Lung (tissue), 12 donors: ENCODE results near the gene LPIN2. TPM values are rescaled to one million over a fixed set of nuclear protein-coding genes. Genes with fewer than 3 reads are reported as not detected.
A peak's percentile ranks its signal among the peaks of the same experiment; 100 is the strongest.

Source experiments
- ATAC-seq: fragments of 200-7000 bp; cut with Tn5 transposase; one replicate; pipeline ENCODE4 v1.9.1; 2020; ENCODE audit warnings: moderate number of reproducible peaks; ENCODE audit not compliant: insufficient read depth, low FRiP score
- DNase-seq, 3 donors: peaks; one replicate each; pipeline ENCODE4 v3.0.0-alpha.2; 2013 to 2017
- H3K27ac ChIP-seq, 2 donors: one replicate each; pipeline ENCODE4 v1.5.1; 2013; ENCODE audit warnings: mild to moderate bottlenecking in 2 of 2, moderate library complexity in 2 of 2, control low read depth in 1 of 2, inconsistent platforms in 1 of 2, low read depth in 1 of 2, low read length in 1 of 2
- H3K27me3 ChIP-seq, 3 donors: one replicate each; pipeline ENCODE4 v1.5.1; 2013; ENCODE audit warnings: low read length in 2 of 3; ENCODE audit not compliant: control insufficient read depth in 3 of 3, insufficient read depth in 3 of 3
- H3K36me3 ChIP-seq, 4 donors: one replicate each; pipeline ENCODE4 v1.5.1; 2013; ENCODE audit warnings: low read length in 4 of 4, mild to moderate bottlenecking in 1 of 4, moderate library complexity in 1 of 4; ENCODE audit not compliant: control insufficient read depth in 4 of 4, insufficient read depth in 4 of 4
- H3K4me1 ChIP-seq, 5 donors: one replicate each; pipeline ENCODE4 v1.5.1; 2013; ENCODE audit warnings: low read length in 5 of 5, mild to moderate bottlenecking in 2 of 5, moderate library complexity in 1 of 5; ENCODE audit not compliant: control insufficient read depth in 5 of 5, insufficient read depth in 5 of 5
- H3K4me3 ChIP-seq: one replicate; pipeline ENCODE4 v1.5.1; 2013; ENCODE audit warnings: mild to moderate bottlenecking, control low read depth, moderate library complexity
- H3K9ac ChIP-seq, 2 donors: one replicate each; pipeline ENCODE4 v1.5.1; 2013; ENCODE audit warnings: low read length in 2 of 2, control low read depth in 1 of 2; ENCODE audit not compliant: insufficient read depth in 1 of 2
- H3K9me3 ChIP-seq, 4 donors: one replicate each; pipeline ENCODE4 v1.5.1; 2013; ENCODE audit warnings: low read length in 3 of 4, mild to moderate bottlenecking in 1 of 4, moderate library complexity in 1 of 4; ENCODE audit not compliant: control insufficient read depth in 4 of 4, insufficient read depth in 3 of 4
- WGBS, 2 donors: extraction: QIAGEN DNeasy Blood & Tissue Kit; methylation state at CpG; one replicate each; pipeline ENCODE4 v1.1.7; 2013; 5-methylcytosine and 5-hydroxymethylcytosine counted together
- polyA plus RNA-seq, 2 donors: library from polyadenylated mRNA; stranded (reverse); fragments of 200-250 nt; gene quantifications; one replicate each; pipeline ENCODE4 v1.2.1, GENCODE V29; 2013
- total RNA-seq, 2 donors: library from RNA; depleted of rRNA in 1 of 2; stranded (reverse); fragments of >200 nt in 1 of 2; gene quantifications; one replicate each; pipeline ENCODE4 v1.2.1, GENCODE V29; 2014 to 2021
- TF ChIP-seq, protein P1 (sequence below): IDR thresholded peaks from 2 replicates; pipeline ENCODE4 v1.5.1; 2012; ENCODE audit warnings: mild to moderate bottlenecking; ENCODE audit errors: control extremely low read depth, extremely low read depth
- donor health status: control.
- donor health status: control.
- donor health status: Bipolar disorder and iron deficiency.
- donor health status: healthy.
- donor health status: DM: yes; HTN: yes; CAD: no.

The LPIN2 gene
- total and polyA plus RNA-seq, 4 donors, result 11.2 to 46.3 (median 32.5) TPM

DNA sequence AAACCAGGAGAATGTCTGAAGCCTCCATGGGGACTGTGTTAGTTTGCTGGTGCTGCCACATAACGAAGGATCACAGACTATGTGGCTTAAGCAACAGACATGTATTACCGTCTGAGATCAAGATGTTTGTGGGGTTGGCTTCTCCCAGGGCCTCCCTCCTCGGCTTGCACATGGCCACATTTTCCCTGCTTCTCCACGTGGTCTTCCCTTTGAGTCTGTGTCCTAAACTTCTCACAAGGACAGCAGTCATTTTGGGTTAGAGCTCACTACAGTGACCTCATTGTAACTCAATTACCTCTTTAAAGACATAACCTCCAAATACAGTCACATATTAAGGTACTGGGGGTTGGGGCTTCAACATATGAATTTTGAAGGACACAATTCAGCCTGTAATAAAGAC, 44.6 kb upstream of the LPIN2 start:
- H3K27me3 ChIP-seq, result peaks cover 0 to 4% (median 0%) of the 10 kb centered on the region in 3 donors
- 90 to 97% methylated on average over 4 of the region's 4 CpGs for WGBS, 2 donors
- DNase-seq (no peak), ATAC-seq (no peak)
- TF ChIP-seq, protein P1, sequence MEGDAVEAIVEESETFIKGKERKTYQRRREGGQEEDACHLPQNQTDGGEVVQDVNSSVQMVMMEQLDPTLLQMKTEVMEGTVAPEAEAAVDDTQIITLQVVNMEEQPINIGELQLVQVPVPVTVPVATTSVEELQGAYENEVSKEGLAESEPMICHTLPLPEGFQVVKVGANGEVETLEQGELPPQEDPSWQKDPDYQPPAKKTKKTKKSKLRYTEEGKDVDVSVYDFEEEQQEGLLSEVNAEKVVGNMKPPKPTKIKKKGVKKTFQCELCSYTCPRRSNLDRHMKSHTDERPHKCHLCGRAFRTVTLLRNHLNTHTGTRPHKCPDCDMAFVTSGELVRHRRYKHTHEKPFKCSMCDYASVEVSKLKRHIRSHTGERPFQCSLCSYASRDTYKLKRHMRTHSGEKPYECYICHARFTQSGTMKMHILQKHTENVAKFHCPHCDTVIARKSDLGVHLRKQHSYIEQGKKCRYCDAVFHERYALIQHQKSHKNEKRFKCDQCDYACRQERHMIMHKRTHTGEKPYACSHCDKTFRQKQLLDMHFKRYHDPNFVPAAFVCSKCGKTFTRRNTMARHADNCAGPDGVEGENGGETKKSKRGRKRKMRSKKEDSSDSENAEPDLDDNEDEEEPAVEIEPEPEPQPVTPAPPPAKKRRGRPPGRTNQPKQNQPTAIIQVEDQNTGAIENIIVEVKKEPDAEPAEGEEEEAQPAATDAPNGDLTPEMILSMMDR, result no peak
- H3K9ac ChIP-seq, result no peak overlapping the region
- no peak overlapping the region for H3K27ac ChIP-seq
- no peak overlapping the region for H3K4me3 ChIP-seq
- H3K36me3 ChIP-seq, result no peaks in the 10 kb centered on the region
- H3K4me1 ChIP-seq, result peaks cover 0 to 7% (median 0%) of the 10 kb centered on the region in 5 donors
- no peaks in the 10 kb centered on the region for H3K9me3 ChIP-seq

DNA sequence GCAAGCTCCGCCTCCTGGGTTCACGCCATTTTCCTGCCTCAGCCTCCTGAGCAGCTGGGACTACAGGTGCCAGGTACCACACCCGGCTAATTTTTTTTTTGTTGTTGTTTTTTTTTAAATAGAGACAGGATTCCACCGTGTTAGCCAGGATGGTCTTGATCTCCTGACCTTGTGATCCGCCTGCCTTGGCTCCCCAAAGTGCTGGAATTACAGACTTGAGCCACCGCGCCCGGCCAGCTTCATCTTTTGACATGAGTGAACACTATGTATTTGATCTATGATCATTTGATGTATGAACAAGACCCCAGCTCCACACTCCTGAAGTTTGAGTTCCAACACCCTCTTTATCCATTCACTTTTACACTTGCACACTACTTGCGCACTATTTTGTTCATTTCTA, 43.4 kb upstream of the LPIN2 start:
- no peak for DNase-seq
- 85 to 89% methylated on average over 9 of the region's 9 CpGs for WGBS, 2 donors
- TF ChIP-seq, protein P1, result no peak
- Histone ChIP-seq H3K9ac (no peak overlapping the region), H3K27ac (no peak overlapping the region), H3K36me3 (no peaks in the 10 kb centered on the region), H3K9me3 (no peaks in the 10 kb centered on the region), H3K4me3 (no peak overlapping the region), H3K4me1 (peaks cover 0 to 8% (median 0%) of the 10 kb centered on the region in 5 donors), H3K27me3 (peaks cover 0 to 4% (median 0%) of the 10 kb centered on the region in 3 donors)
- ATAC-seq, result no peak

DNA sequence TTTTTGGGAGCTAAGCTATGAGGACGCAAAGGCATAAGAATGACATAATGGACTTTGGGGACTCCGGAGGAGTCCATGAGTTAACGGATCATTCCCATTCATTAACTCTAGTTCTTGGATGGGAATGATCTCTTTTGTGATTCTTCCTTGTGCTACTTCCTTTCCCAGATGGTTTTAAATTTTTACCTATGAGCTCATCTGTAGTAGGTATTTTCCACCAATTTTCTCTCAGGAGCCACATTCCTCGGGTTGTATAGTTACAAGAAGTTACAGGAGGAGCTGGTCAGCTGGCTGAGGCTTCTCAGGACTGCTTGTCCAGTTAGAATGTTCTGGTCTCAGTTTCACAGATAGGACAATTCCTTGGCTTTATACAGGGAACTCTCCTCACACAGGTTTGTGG, 42.9 kb upstream of the LPIN2 start:
- no peaks in the 10 kb centered on the region for H3K9me3 ChIP-seq
- H3K27ac ChIP-seq, result no peak overlapping the region
- H3K36me3 ChIP-seq, result no peaks in the 10 kb centered on the region
- ATAC-seq (no peak), DNase-seq (no peak)
- no peak overlapping the region for H3K9ac ChIP-seq
- peaks cover 0 to 4% (median 0%) of the 10 kb centered on the region in 3 donors for H3K27me3 ChIP-seq
- 87 to 90% methylated on average over 4 of the region's 4 CpGs for WGBS, 2 donors
- peaks cover 0 to 5% (median 0%) of the 10 kb centered on the region in 5 donors for H3K4me1 ChIP-seq
- TF ChIP-seq, protein P1, result no peak
- H3K4me3 ChIP-seq, result no peak overlapping the region

DNA sequence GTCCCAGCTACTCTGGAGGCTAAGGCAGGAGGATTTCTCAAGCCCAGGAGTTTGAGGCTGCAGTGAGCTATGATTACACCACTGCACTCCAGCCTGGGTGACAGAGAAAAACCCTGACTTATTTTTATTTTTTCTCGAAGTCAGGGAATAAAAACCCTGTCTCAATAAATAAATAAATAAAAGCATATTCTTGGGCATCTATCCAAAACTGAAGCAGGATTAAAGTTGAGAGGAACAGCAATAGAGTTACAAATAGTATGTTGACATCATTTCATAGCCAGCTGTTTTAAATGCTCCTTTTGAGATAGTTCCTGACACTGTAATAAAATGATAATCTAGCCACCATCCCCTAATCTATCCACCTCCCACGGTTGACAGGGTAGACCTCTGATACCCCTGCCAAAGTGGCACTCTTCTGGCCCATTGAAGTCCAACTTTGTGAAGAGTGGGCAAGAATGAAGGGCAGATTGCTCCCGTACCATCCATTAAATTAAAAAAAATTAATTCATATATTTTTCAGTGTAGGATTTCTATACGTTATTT, 42.3 kb upstream of the LPIN2 start:
- TF ChIP-seq, protein P1, result no peak
- Histone ChIP-seq H3K9me3 (no peaks in the 10 kb centered on the region), H3K9ac (no peak overlapping the region), H3K27me3 (peaks cover 0 to 4% (median 0%) of the 10 kb centered on the region in 3 donors), H3K4me3 (no peak overlapping the region), H3K36me3 (no peaks in the 10 kb centered on the region), H3K4me1 (peaks cover 0 to 5% (median 0%) of the 10 kb centered on the region in 5 donors), H3K27ac (no peak overlapping the region)
- peak in 2 of 3 donors; percentile 73 to 77 for DNase-seq
- no peak for ATAC-seq
- whole genome bisulfite sequencing, 2 donors, result 75 to 79% methylated on average over 4 of the region's 4 CpGs
